Mucosa of rectum (tissue), 2 donors: ENCODE measurements around the gene KDM2B.
A peak's percentile ranks its signal among the peaks of the same experiment; 100 is the strongest.
"Not testable (repeated sequence)": the region's sequence is repeated elsewhere in the genome, so short reads cannot be mapped to it uniquely, and the experiment has no call there.

Source experiments
- H3K27ac ChIP-seq, 2 donors: one replicate each; pipeline ENCODE4 v1.7.0; 2013; ENCODE audit warnings: inconsistent platforms in 2 of 2, low read depth in 2 of 2, low read length in 2 of 2
- H3K27me3 ChIP-seq, 2 donors: one replicate each; pipeline ENCODE4 v1.7.0; 2013; ENCODE audit warnings: low read length in 2 of 2; ENCODE audit not compliant: control insufficient read depth in 2 of 2, insufficient read depth in 2 of 2
- H3K36me3 ChIP-seq, 2 donors: one replicate each; pipeline ENCODE4 v1.7.0; 2013; ENCODE audit warnings: low read length in 2 of 2; ENCODE audit not compliant: control insufficient read depth in 2 of 2, insufficient read depth in 2 of 2
- H3K4me1 ChIP-seq, 2 donors: one replicate each; pipeline ENCODE4 v1.7.0; 2013; ENCODE audit warnings: low read length in 2 of 2, mild to moderate bottlenecking in 1 of 2; ENCODE audit not compliant: control insufficient read depth in 2 of 2, insufficient read depth in 2 of 2
- H3K4me3 ChIP-seq, 2 donors: one replicate each; pipeline ENCODE4 v1.7.0; 2013; ENCODE audit warnings: low read length in 2 of 2
- H3K9ac ChIP-seq, 2 donors: one replicate each; pipeline ENCODE4 v1.7.0; 2013; ENCODE audit warnings: low read length in 2 of 2, low read depth in 1 of 2, mild to moderate bottlenecking in 1 of 2
- H3K9me3 ChIP-seq, 2 donors: one replicate each; pipeline ENCODE4 v1.7.0; 2013; ENCODE audit warnings: low read length in 2 of 2; ENCODE audit not compliant: control insufficient read depth in 2 of 2
- donor health status: healthy.
- donor health status: Normal muscosa, but diverticular disease.

Gene KDM2B

GRCh38 chr12:121397521-121397920 lies 183.3 kb downstream of the KDM2B start:
- no peaks in the 10 kb centered on the region for H3K9me3 ChIP-seq
- no peak overlapping the region for H3K4me3 ChIP-seq
- H3K9ac ChIP-seq: no peak overlapping the region
- peaks cover 13 to 15% of the 10 kb centered on the region in 2 donors for H3K4me1 ChIP-seq
- no peaks in the 10 kb centered on the region for H3K27me3 ChIP-seq
- H3K27ac ChIP-seq: no peak overlapping the region
- no peaks in the 10 kb centered on the region for H3K36me3 ChIP-seq

GRCh38 chr12:121392325-121392716 lies 188.5 kb downstream of the KDM2B start:
- no peak overlapping the region for H3K27ac ChIP-seq
- no peaks in the 10 kb centered on the region for H3K27me3 ChIP-seq
- H3K36me3 ChIP-seq: no peaks in the 10 kb centered on the region
- no peaks in the 10 kb centered on the region for H3K4me1 ChIP-seq
- no peak overlapping the region for H3K4me3 ChIP-seq
- no peaks in the 10 kb centered on the region for H3K9me3 ChIP-seq
- H3K9ac ChIP-seq: no peak overlapping the region

- Histone ChIP-seq H3K27ac (peak overlapping the region in 1 of 2 donors; percentile 28), H3K27me3 (no peaks in the 10 kb centered on the region), H3K36me3 (no peaks in the 10 kb centered on the region), H3K9ac (no peak overlapping the region), H3K4me3 (peak overlapping the region in 1 of 2 donors; percentile 61), H3K9me3 (no peaks in the 10 kb centered on the region), H3K4me1 (no peaks in the 10 kb centered on the region)
Observed at GRCh38 chr12:121391619-121392324, 189.1 kb downstream of the KDM2B start.

GRCh38 chr12:121390856-121391255 lies 190.0 kb downstream of the KDM2B start:
- no peak overlapping the region for H3K9ac ChIP-seq
- no peak overlapping the region for H3K27ac ChIP-seq
- no peaks in the 10 kb centered on the region for H3K36me3 ChIP-seq
- H3K4me3 ChIP-seq: no peak overlapping the region
- no peaks in the 10 kb centered on the region for H3K9me3 ChIP-seq
- H3K4me1 ChIP-seq: no peaks in the 10 kb centered on the region
- H3K27me3 ChIP-seq: no peaks in the 10 kb centered on the region

GRCh38 chr12:121388421-121388981 lies 192.3 kb downstream of the KDM2B start:
- Histone ChIP-seq H3K4me3 (no peak overlapping the region), H3K27ac (no peak overlapping the region), H3K36me3 (no peaks in the 10 kb centered on the region), H3K4me1 (no peaks in the 10 kb centered on the region), H3K9me3 (no peaks in the 10 kb centered on the region), H3K27me3 (no peaks in the 10 kb centered on the region), H3K9ac (no peak overlapping the region)

GRCh38 chr12:121384891-121385290 lies 195.9 kb downstream of the KDM2B start:
- H3K9ac ChIP-seq, H3K9me3 ChIP-seq, H3K27me3 ChIP-seq, H3K27ac ChIP-seq, H3K4me3 ChIP-seq, H3K4me1 ChIP-seq, H3K36me3 ChIP-seq: not testable (repeated sequence)

GRCh38 chr12:121383601-121384021 lies 197.2 kb downstream of the KDM2B start:
- no peaks in the 10 kb centered on the region for H3K27me3 ChIP-seq
- H3K36me3 ChIP-seq: no peaks in the 10 kb centered on the region
- H3K9me3 ChIP-seq: no peaks in the 10 kb centered on the region
- no peak overlapping the region for H3K9ac ChIP-seq
- H3K4me1 ChIP-seq: peaks cover 0 to 1% of the 10 kb centered on the region in 2 donors
- H3K27ac ChIP-seq: no peak overlapping the region
- no peak overlapping the region for H3K4me3 ChIP-seq

- Histone ChIP-seq H3K9me3 (no peaks in the 10 kb centered on the region), H3K4me3 (no peak overlapping the region), H3K27ac (no peak overlapping the region), H3K36me3 (no peaks in the 10 kb centered on the region), H3K27me3 (no peaks in the 10 kb centered on the region), H3K4me1 (peaks cover 0 to 4% of the 10 kb centered on the region in 2 donors), H3K9ac (no peak overlapping the region)
Observed at GRCh38 chr12:121379945-121380344, 200.9 kb downstream of the KDM2B start.
